Stimulated activated naive CD8-positive, alpha-beta T cell treated with anti-CD3 and anti-CD28 coated beads, Interleukin-15, Interleukin-2, amounts not matched to agents 100 U/mL and 50 U/mL, for 24 hours (primary cell): ENCODE results near the gene ZNF541.

Experiments
- ATAC-seq: fragments of 150-1000 bp; cut with Tn5 transposase; one replicate; pipeline ENCODE4 v1.10.0; 2021
- DNase-seq: peaks from one replicate; pipeline ENCODE4 v3.0.0; 2021

ZNF541 gene

GRCh38 chr19:47545061-47545948, 27.6 kb downstream of the ZNF541 start:
- no peak for DNase-seq

GRCh38 chr19:47544476-47544875, 28.5 kb downstream of the ZNF541 start:
- ATAC-seq (no peak), DNase-seq (no peak)

More at GRCh38 chr19:47545061-47545948, 27.6 kb downstream of the ZNF541 start:
- no peak for ATAC-seq

- DNase-seq (no peak), ATAC-seq (no peak)
Measured at GRCh38 chr19:47544075-47544474, 28.9 kb downstream of the ZNF541 start.

- no peak for DNase-seq
- ATAC-seq = no peak
Measured at GRCh38 chr19:47542030-47542475, 30.9 kb downstream of the ZNF541 start.

GRCh38 chr19:47541518-47541917, 31.4 kb downstream of the ZNF541 start:
- no peak for DNase-seq
- ATAC-seq = peak; percentile 77

- ATAC-seq (no peak), DNase-seq (no peak)
Measured at GRCh38 chr19:47540748-47541147, 32.2 kb downstream of the ZNF541 start.

- DNase-seq (no peak), ATAC-seq (no peak)
Measured at GRCh38 chr19:47539747-47540311, 33.1 kb downstream of the ZNF541 start.

GRCh38 chr19:47538812-47539211, 34.1 kb downstream of the ZNF541 start:
- DNase-seq (no peak), ATAC-seq (no peak)

- DNase-seq = no peak
- ATAC-seq = no peak
Measured at GRCh38 chr19:47537493-47537892, 35.5 kb downstream of the ZNF541 start.

GRCh38 chr19:47534628-47535027, 38.3 kb downstream of the ZNF541 start:
- ATAC-seq (no peak), DNase-seq (no peak)

- no peak for ATAC-seq
- no peak for DNase-seq
Measured at GRCh38 chr19:47531640-47532387, 41.1 kb downstream of the ZNF541 start.

GRCh38 chr19:47529018-47529742, 43.8 kb downstream of the ZNF541 start:
- DNase-seq (no peak), ATAC-seq (no peak)

- DNase-seq (no peak), ATAC-seq (no peak)
Measured at GRCh38 chr19:47526798-47527197, 46.1 kb downstream of the ZNF541 start.

GRCh38 chr19:47523473-47523872, 49.5 kb downstream of the ZNF541 start:
- DNase-seq (no peak), ATAC-seq (no peak)
